ENCODE results near the gene APELA.
"Not testable (repeated sequence)": the region's sequence is repeated elsewhere in the genome, so short reads cannot be mapped to it uniquely, and the experiment has no call there.

The APELA gene

DNA sequence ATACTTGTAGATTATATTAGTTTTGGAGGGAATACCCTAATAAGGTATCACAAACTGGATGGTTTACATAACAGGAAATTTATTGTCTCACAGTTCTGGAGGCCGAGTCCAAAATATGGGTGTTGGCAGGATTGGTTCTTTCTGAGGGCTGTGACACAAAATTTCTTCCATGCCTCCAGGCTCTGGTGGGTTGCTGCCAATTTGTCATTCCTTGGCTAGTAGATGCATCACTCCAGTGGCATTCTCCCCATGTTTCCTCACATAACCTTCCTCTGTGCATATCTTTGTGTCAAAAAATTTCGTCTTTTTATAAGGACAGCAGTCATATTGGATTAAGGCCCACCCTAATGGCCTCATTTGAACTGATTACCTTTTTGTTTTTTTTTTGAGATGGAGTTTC lies 49.3 kb downstream of the APELA start:
- no peak for DNase-seq (ENCODE audit: low read depth in 3 of 3)

DNA sequence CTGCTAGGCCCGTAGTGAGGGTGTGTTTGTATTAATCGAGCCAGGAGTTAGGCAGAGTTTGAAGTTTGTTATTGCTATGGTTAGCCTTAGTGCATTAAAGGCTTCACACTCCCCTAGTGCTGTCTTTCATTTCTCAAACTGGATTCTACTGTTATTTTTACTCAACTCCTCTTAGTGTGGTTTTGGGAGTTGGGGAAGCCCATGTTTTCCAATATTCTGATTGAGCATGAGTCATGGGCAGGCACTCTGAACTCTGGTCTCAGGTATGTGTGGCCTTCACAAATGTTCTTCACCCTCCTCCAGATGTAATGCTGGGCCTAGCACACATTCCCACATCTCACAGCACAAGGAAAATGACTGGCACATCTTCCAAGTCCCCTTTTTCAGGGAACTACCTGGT lies 50.1 kb downstream of the APELA start:
- DNase-seq (ENCODE audit: low read depth in 3 of 3), result not testable (repeated sequence)

GRCh38 chr4:164930647-164931046 lies 53.7 kb downstream of the APELA start:
- DNase-seq (ENCODE audit: low read depth in 3 of 3), result no peak

DNA sequence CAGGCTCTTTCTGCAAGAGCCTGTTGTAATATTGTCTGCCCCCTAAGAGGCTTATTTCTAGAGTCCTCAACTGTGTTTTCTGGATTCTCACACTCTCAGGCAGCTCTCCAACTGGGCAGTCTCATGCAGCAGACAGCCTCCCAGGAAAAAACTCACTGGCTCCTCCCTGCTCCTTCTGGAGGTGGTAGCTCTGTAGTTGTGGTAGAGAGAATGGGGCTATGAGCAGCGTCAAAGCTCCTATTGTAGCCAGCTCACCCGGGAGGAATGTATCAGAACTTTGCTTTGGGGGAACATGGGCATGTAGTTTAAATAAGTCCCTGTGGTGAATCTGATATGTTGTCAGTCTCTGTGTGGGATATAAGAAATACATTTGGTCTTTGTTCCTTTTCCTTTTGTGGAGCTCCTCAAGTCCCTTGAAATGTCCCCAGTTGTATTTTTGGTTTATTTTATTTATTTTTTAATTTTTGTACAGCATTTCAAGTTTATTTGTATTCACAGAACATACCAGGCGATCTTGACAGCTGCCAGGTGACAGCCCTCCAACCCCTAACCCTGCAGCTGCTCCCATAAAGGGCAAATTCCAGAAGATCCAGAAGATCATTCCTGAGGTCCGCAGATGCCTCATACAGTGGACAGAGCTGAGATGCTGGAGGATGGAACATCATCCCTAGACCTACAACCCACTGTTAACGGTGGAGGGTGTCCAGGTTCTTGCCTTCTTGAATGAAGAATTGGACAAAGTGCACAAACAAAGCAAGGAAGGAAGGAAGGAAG lies 54.8 kb downstream of the APELA start:
- no peak for DNase-seq (ENCODE audit: low read depth in 3 of 3)

DNA sequence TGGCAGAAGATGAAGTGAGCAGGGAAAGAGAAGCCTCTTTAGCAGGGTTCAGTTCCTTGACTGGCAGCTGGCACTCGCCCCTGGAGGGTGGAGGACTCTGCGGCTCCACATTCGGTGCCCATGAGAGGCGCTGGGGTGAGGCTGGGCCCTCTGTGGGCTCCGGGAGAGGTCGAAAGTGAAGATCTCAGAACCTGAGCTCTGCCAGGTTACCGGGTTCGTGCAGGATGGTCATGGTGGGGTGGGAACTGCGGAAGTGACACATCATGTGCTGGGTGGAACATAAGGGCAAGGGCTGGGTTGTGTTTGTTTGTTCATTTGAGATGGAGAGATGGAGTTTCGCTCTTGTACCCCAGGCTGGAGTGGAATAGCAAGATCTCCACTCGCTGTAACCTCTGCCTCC lies 56.3 kb downstream of the APELA start:
- DNase-seq (ENCODE audit: low read depth in 3 of 3), result no peak

- no peak for DNase-seq (ENCODE audit: low read depth in 3 of 3)
These were observed 58.4 kb downstream of the APELA start for GRCh38 chr4:164935363-164935762.

DNA sequence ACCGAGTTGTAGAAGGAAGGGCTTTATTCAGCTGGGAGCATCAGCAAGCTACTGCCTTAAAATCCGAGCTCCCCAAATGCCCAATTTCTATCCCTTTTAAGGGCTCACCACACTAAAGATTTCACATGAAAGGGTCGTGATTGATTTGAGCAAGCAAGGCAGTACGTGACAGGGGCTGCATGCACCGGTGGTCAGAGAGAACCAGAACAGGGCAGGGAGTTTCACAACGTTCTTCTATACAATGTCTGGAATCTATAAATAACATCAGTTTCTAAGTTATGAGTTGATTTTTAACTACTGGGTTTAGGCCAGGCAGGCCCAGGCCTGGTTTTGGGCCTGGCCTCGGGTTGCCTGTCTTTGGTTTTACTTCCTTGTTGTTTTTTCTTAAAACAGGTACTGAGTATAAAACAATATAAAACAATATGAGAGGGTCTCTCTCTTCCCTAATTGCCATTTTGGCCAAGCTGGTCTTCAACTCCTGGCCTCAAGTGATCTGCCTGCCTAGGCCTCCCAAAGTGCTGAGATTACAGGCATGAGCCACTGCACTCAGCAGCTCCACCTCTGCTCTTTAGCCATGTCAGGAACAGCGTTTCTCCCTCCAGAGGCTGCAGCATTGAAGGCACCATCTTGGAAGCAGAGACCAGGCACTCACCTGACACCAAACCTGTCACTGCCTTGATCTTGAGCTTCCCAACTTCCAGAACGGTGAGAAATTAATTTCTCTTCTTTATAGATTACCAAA lies 59.1 kb downstream of the APELA start:
- not testable (repeated sequence) for DNase-seq (ENCODE audit: low read depth in 3 of 3)

- DNase-seq (ENCODE audit: low read depth in 3 of 3), result no peak
These were observed 60.7 kb downstream of the APELA start for GRCh38 chr4:164937576-164938270.

DNA sequence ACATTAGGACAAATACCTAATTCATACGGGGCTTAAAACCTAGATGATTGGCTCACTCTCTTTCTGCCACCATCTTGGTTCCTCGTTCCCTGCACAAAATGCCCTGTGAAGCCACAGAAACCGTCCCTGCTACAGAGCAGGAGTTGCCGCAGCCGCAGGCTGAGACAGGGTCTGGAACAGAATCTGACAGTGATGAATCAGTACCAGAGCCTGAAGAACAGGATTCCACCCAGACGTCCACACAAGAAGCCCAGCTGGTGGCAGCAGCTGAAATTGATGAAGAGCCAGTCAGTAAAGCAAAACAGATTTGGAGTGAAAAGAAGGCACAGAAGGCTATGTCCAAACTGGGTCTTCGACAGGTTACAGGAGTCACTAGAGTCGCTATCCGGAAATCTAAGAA lies 66.2 kb downstream of the APELA start:
- DNase-seq (ENCODE audit: low read depth in 3 of 3), result no peak

GRCh38 chr4:164945146-164945545 lies 68.2 kb downstream of the APELA start:
- DNase-seq (ENCODE audit: low read depth in 3 of 3), result no peak

DNA sequence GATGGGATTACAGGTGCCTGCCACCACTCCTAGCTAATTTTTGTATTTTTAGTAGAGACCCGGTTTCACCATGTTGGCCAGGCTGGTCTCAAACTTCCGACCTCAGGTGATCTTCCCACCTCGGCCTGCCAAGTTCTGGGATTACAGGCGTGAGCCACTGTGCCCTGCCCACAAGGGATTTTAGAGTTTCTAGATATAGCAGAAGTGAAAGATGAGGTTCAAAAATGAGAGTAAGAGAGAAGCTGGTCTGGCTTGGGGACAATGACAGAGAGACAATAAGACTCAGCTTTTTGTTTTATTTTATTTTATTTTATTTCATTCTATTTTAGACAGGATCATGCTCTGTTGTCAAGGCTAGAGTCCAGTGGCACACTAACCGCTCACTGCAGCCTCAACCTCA lies 69.8 kb downstream of the APELA start:
- no peak for DNase-seq (ENCODE audit: low read depth in 3 of 3)

All from stimulated activated CD4-positive, alpha-beta T cell treated with anti-CD3 and anti-CD28 coated beads, TNF-alpha, amount 100 ng/mL, for 24 hours (primary cell).